ENCODE results near the gene C20orf96.
"Not testable (repeated sequence)": the region's sequence is repeated elsewhere in the genome, so short reads cannot be mapped to it uniquely, and the experiment has no call there.

The C20orf96 gene

GRCh38 chr20:278181-278580 lies 12.4 kb downstream of the C20orf96 start:
- DNase-seq, result no peak

- no peak for DNase-seq
These were observed 13.1 kb downstream of the C20orf96 start for GRCh38 chr20:277496-277781.

- DNase-seq, result no peak
These were observed 13.7 kb downstream of the C20orf96 start for GRCh38 chr20:276620-277495.

GRCh38 chr20:275791-276190 lies 14.8 kb downstream of the C20orf96 start:
- DNase-seq, result no peak

GRCh38 chr20:273884-274283 lies 16.7 kb downstream of the C20orf96 start:
- DNase-seq, result no peak

GRCh38 chr20:272718-273117 lies 17.8 kb downstream of the C20orf96 start:
- no peak for DNase-seq

GRCh38 chr20:271528-271927 lies 19.0 kb downstream of the C20orf96 start:
- DNase-seq, result no peak

- no peak for DNase-seq
These were observed 19.5 kb downstream of the C20orf96 start for GRCh38 chr20:271069-271468.

GRCh38 chr20:270517-270916 lies 20.0 kb downstream of the C20orf96 start:
- DNase-seq, result no peak

GRCh38 chr20:266596-267562 lies 23.7 kb downstream of the C20orf96 start:
- DNase-seq, result peak; percentile 30

- DNase-seq, result no peak
These were observed 26.8 kb downstream of the C20orf96 start for GRCh38 chr20:263701-264100.

- DNase-seq, result no peak
These were observed 30.6 kb downstream of the C20orf96 start for GRCh38 chr20:259981-260380.

GRCh38 chr20:258963-259362 lies 31.6 kb downstream of the C20orf96 start:
- no peak for DNase-seq

GRCh38 chr20:258269-258858 lies 32.2 kb downstream of the C20orf96 start:
- DNase-seq, result no peak

- DNase-seq, result no peak
These were observed 33.1 kb downstream of the C20orf96 start, which contains the start of gene DEFB132 for GRCh38 chr20:257419-257818. DEFB132 (plus strand) TSS chr20:257724; CDS start chr20:257779, 55 bp downstream.

GRCh38 chr20:253447-253846 lies 37.1 kb downstream of the C20orf96 start:
- DNase-seq, result not testable (repeated sequence)

- DNase-seq, result no peak
These were observed 37.7 kb downstream of the C20orf96 start for GRCh38 chr20:252801-253200.

- DNase-seq, result no peak
These were observed 39.2 kb downstream of the C20orf96 start for GRCh38 chr20:251354-251753.

- no peak for DNase-seq
These were observed 47.6 kb downstream of the C20orf96 start for GRCh38 chr20:242905-243304.

GRCh38 chr20:237929-238328 lies 52.6 kb downstream of the C20orf96 start:
- no peak for DNase-seq

- DNase-seq, result no peak
These were observed 53.1 kb downstream of the C20orf96 start for GRCh38 chr20:237489-237888.

- no peak for DNase-seq
These were observed 54.7 kb downstream of the C20orf96 start for GRCh38 chr20:235891-236290.

- DNase-seq, result no peak
These were observed 63.0 kb downstream of the C20orf96 start for GRCh38 chr20:227439-228105.

Measured in NCI-H187 treated with DMSO at 0.1 percent for 48 hours (cell line).